B cell (primary cell): Measurements from ENCODE around the gene CEP131. TPM values are rescaled to one million over a fixed set of nuclear protein-coding genes. Genes with fewer than 3 reads are reported as not detected.

Experiments
- ATAC-seq: fragments of 200-7000 bp; cut with Tn5 transposase; one replicate; pipeline ENCODE4 v1.10.0; 2021; ENCODE audit warnings: low read depth, mild to moderate bottlenecking, moderate number of reproducible peaks, moderate library complexity
- CTCF ChIA-PET: fragments of 350-600 bp; sonication (Branson Sonifier 250); formaldehyde crosslinking; loops from one replicate; lab custom pipeline; 2021; ENCODE audit warnings: antibody characterized with exemption, inconsistent platforms; lab: Charles Lee
- POLR2A ChIA-PET: fragments of 350-600 bp; sonication (Branson Sonifier 250); formaldehyde crosslinking; loops from one replicate; lab custom pipeline; 2021; ENCODE audit warnings: antibody characterized with exemption; lab: Charles Lee
- DNase-seq: peaks from one replicate; pipeline ENCODE4 v3.0.0; 2013
- H2AFZ ChIP-seq: 2 replicates; pipeline ENCODE4 v1.6.1; 2012; ENCODE audit warnings: mild to moderate bottlenecking, low read depth, low read length; ENCODE audit not compliant: insufficient read depth, poor library complexity, severe bottlenecking
- H3K27ac ChIP-seq, 2 donors: 1 replicate in 1 of 2; 2 replicates in 1 of 2; pipeline ENCODE4 v1.5.1; 2012 to 2013; ENCODE audit warnings: low read length in 2 of 2, mild to moderate bottlenecking in 2 of 2, moderate library complexity in 1 of 2
- H3K27me3 ChIP-seq, 4 experiments: fragments of 200-600 bp in 1 of 4; sonication (generic) in 1 of 4; replicated peaks in 1 of 4; 1 replicate in 2 of 4; 2 replicates in 2 of 4; pipeline versions ENCODE4 v1.6.1 to v1.7.0; 2013 to 2016; ENCODE audit warnings: low read length in 3 of 4, mild to moderate bottlenecking in 2 of 4, mixed read lengths in 1 of 4, moderate library complexity in 1 of 4; ENCODE audit not compliant: insufficient read depth in 4 of 4, control insufficient read depth in 3 of 4; ENCODE audit errors: control extremely low read depth in 1 of 4
- H3K36me3 ChIP-seq, 2 experiments: replicated peaks in 1 of 2; 1 replicate in 1 of 2; 2 replicates in 1 of 2; pipeline versions ENCODE4 v1.6.1 to v1.7.1; 2013; ENCODE audit warnings: low read length in 1 of 2; ENCODE audit not compliant: insufficient read depth in 2 of 2, control insufficient read depth in 1 of 2; ENCODE audit errors: control extremely low read depth in 1 of 2, extremely low read depth in 1 of 2
- H3K4me1 ChIP-seq, 2 donors: fragments of 200-600 bp in 1 of 2; sonication (generic) in 1 of 2; 1 replicate in 1 of 2; 2 replicates in 1 of 2; pipeline versions ENCODE4 v1.5.1 to v1.6.1; 2013 to 2017; ENCODE audit warnings: low read length in 2 of 2; ENCODE audit not compliant: control insufficient read depth in 2 of 2, insufficient read depth in 2 of 2
- H3K4me2 ChIP-seq: replicated peaks from 2 replicates; pipeline ENCODE3; 2012; ENCODE audit warnings: mild to moderate bottlenecking, low read depth, low read length; ENCODE audit not compliant: poor library complexity, severe bottlenecking
- H3K4me3 ChIP-seq, 5 experiments: fragments of 200-600 bp in 1 of 5; sonication (generic) in 1 of 5; 1 replicate in 3 of 5; 2 replicates in 2 of 5; pipeline versions ENCODE4 v1.5.1 to v1.7.0; 2011 to 2016; ENCODE audit warnings: low read length in 4 of 5, mild to moderate bottlenecking in 4 of 5, low read depth in 2 of 5, control low read depth in 1 of 5, moderate library complexity in 1 of 5; ENCODE audit not compliant: insufficient read depth in 1 of 5; ENCODE audit errors: control extremely low read depth in 1 of 5, extremely low read depth in 1 of 5
- H3K79me2 ChIP-seq: fragments of 200-600 bp; sonication (generic); one replicate; pipeline ENCODE4 v1.6.0; 2016; ENCODE audit warnings: low read length; ENCODE audit not compliant: control insufficient read depth, insufficient read depth
- H3K9ac ChIP-seq: fragments of 200-600 bp; sonication (generic); 2 replicates; pipeline ENCODE4 v1.6.1; 2017; ENCODE audit warnings: mild to moderate bottlenecking, low read length, moderate library complexity
- H3K9me3 ChIP-seq, 3 donors: one replicate each; pipeline versions ENCODE4 v1.6.1 to v1.7.1; 2013; ENCODE audit warnings: low read length in 2 of 3; ENCODE audit not compliant: control insufficient read depth in 2 of 3, insufficient read depth in 1 of 3; ENCODE audit errors: control extremely low read depth in 1 of 3
- H4K20me1 ChIP-seq: 2 replicates; pipeline ENCODE4 v1.6.0; 2012; ENCODE audit warnings: mild to moderate bottlenecking, low read length; ENCODE audit not compliant: insufficient read depth, control insufficient read depth, poor library complexity, severe bottlenecking
- H3K27ac Mint-ChIP-seq: one replicate; pipeline ENCODE4 v1.8.0; 2021; ENCODE audit warnings: mixed read lengths
- H3K27me3 Mint-ChIP-seq: one replicate; pipeline ENCODE4 v1.8.0; 2021; ENCODE audit warnings: mixed read lengths
- H3K4me1 Mint-ChIP-seq: one replicate; pipeline ENCODE4 v1.8.0; 2021; ENCODE audit warnings: mixed read lengths
- H3K4me3 Mint-ChIP-seq: one replicate; pipeline ENCODE4 v1.8.0; 2021; ENCODE audit warnings: mixed read lengths
- H3K9me3 Mint-ChIP-seq: one replicate; pipeline ENCODE4 v1.8.0; 2022; ENCODE audit warnings: mixed read lengths; ENCODE audit not compliant: insufficient read depth
- CTCF ChIP-seq: fragments of 200-600 bp; IDR thresholded peaks from one replicate; pipeline ENCODE4 v1.8.0; 2022; ENCODE audit warnings: antibody characterized with exemption, mild to moderate bottlenecking
- EZH2 ChIP-seq: IDR thresholded peaks from 2 replicates; pipeline ENCODE4 v1.6.1; 2012; ENCODE audit warnings: borderline replicate concordance, low read depth, mild to moderate bottlenecking, moderate library complexity, low read length; ENCODE audit not compliant: insufficient read depth, poor library complexity, severe bottlenecking
- WGBS: methylation state at CpG from one replicate; pipeline ENCODE4 v1.1.5; 2013; ENCODE audit warnings: missing lambda C conversion rate; ENCODE audit not compliant: insufficient coverage; 5-methylcytosine and 5-hydroxymethylcytosine counted together
- intact Hi-C: fragments of 100-400 bp; cut with micrococcal nuclease; formaldehyde crosslinking; loops from one replicate; pipeline ENCODE4 v1.10.0; 2022
- polyA plus RNA-seq: library from polyadenylated mRNA; depleted of rRNA; stranded (reverse); fragments of >200 nt; gene quantifications from 2 replicates; pipeline ENCODE4 v1.2.3, GENCODE V29; 2012
- total RNA-seq, 2 donors: library from RNA; stranded (reverse); fragments of 120-200 nt in 1 of 2; gene quantifications; 1 replicate in 1 of 2; 2 replicates in 1 of 2; pipeline versions ENCODE4 v1.2.3 to v1.2.4, GENCODE V29; 2013 to 2022

CEP131 gene
- total and polyA plus RNA-seq, 2 donors (not counting 1 experiment from before 2014, with no cell fraction given) = 18.8 to 25.5 TPM

GRCh38 chr17:81144423-81144781 is 78.4 kb downstream of the CEP131 start:
- Mint-ChIP-seq H3K27ac (no peak overlapping the region), H3K9me3 (no peaks in the 10 kb centered on the region), H3K4me3 (no peak overlapping the region), H3K27me3 (peaks cover 3% of the 10 kb centered on the region), H3K4me1 (peaks cover 2% of the 10 kb centered on the region)
- POLR2A ChIA-PET = no interaction called here
- Histone ChIP-seq H4K20me1 (no peaks in the 10 kb centered on the region), H3K9ac (no peak overlapping the region), H3K36me3 (no peaks in the 10 kb centered on the region), H3K27me3 (peaks cover 0 to 6% (median 0%) of the 10 kb centered on the region in 4 experiments), H3K4me2 (no peak overlapping the region), H3K27ac (no peak overlapping the region), H3K4me1 (no peaks in the 10 kb centered on the region), H3K4me3 (no peak overlapping the region), H2AFZ (no peak overlapping the region), H3K9me3 (peaks cover 0 to 3% (median 0%) of the 10 kb centered on the region in 3 donors), H3K79me2 (no peaks in the 10 kb centered on the region)
- TF ChIP-seq CTCF = no peak
- no peak for TF ChIP-seq EZH2
- no peak for DNase-seq
- CTCF ChIA-PET = interaction anchor here (1.2 to 5.0 kb wide), 3 partner anchors 96 to 457 kb away, joined by 3 to 43 read pairs (median 22); partner anchors contain the start of genes NDUFAF8 and TEPSIN
- WGBS = 82% methylated on average over 14 of the region's 14 CpGs
- no peak for ATAC-seq
- intact Hi-C loops = loop anchor here (5.0 kb wide), 1 partner anchor 78 kb away; the partner anchor contains the start of gene CEP131

- TF ChIP-seq CTCF = no peak
- TF ChIP-seq EZH2 = no peak
- H3K27me3 Mint-ChIP-seq = peaks cover 3% of the 10 kb centered on the region
- H3K27ac Mint-ChIP-seq = no peak overlapping the region
- Histone ChIP-seq H3K27ac (no peak overlapping the region), H3K36me3 (no peaks in the 10 kb centered on the region), H4K20me1 (no peaks in the 10 kb centered on the region), H3K9me3 (peaks cover 0 to 3% (median 0%) of the 10 kb centered on the region in 3 donors), H3K27me3 (peaks cover 0 to 6% (median 0%) of the 10 kb centered on the region in 4 experiments), H2AFZ (no peak overlapping the region), H3K4me1 (no peaks in the 10 kb centered on the region), H3K79me2 (no peaks in the 10 kb centered on the region), H3K4me2 (no peak overlapping the region), H3K4me3 (no peak overlapping the region), H3K9ac (no peak overlapping the region)
- no peak overlapping the region for H3K4me3 Mint-ChIP-seq
- 82% methylated on average over 17 of the region's 17 CpGs for whole genome bisulfite sequencing
- no peak for ATAC-seq
- ChIA-PET POLR2A (no interaction called here), CTCF (interaction anchor here (1.0 to 5.0 kb wide), 6 partner anchors 8 to 457 kb away, joined by 3 to 43 read pairs (median 4); partner anchors contain the start of genes NDUFAF8 and TEPSIN)
- H3K9me3 Mint-ChIP-seq = no peaks in the 10 kb centered on the region
- intact Hi-C loops = loop anchor here (5.0 kb wide), 1 partner anchor 78 kb away; the partner anchor contains the start of gene CEP131
- no peak for DNase-seq
- peaks cover 2% of the 10 kb centered on the region for H3K4me1 Mint-ChIP-seq
Observed at GRCh38 chr17:81143717-81144422, 78.9 kb downstream of the CEP131 start.
